A375 (cell line): ENCODE results near the gene RTL9. TPM values are rescaled to one million over a fixed set of nuclear protein-coding genes. Genes with fewer than 3 reads are reported as not detected.

Experiments
- small RNA-seq: library from RNA; depleted of rRNA; stranded (forward); fragments of <200 nt; gene quantifications from one replicate; pipeline ENCODE3, GENCODE V24; 2014
- total RNA-seq: library from RNA; depleted of rRNA; stranded (reverse); fragments of >200 nt; shearing (Covaris generic); gene quantifications from 2 replicates; pipeline ENCODE4 v1.2.3, GENCODE V29; 2014; rRNA removed

RTL9 gene
- 0.11 and 0.23 TPM in 2 replicates for total RNA-seq

DNA sequence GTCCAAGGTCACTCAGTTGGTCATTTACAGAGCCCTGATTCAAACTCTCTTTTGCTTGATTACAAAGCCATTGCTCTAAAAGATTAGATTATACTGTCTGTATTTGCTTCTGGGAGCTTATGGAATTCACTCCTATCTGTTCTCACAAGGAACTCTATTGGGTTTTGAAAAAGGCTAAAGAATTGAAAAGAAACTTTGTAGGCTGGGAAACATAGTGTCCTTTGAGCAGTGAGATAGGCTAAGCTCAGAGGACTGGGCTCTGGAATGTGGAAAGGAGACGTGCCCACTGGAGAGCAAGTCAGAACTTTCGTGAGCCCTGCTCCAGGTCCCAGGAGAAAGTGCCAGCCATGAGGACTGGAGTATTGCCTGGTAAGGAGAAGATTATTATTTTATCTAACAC, at the start of gene RTL9:
Gene RTL9, plus strand, starts transcription at position 301 of the 400 bp plus-strand sequence. CDS start 91,770 bp downstream, outside the sequence.

GRCh38 chrX:110317820-110318663, 40.6 kb upstream of the RTL9 start, which contains the start of gene AMMECR1:
TSS of gene AMMECR1 (minus strand) at chrX:110318085. CDS start at chrX:110318071, 14 bp downstream.

Small RNA genes within 50 kb of the gene (small RNA-seq; reads per million reads assigned to genes)
- not detected for gene GNG5P2

Other genes starting within 250 kb of the RTL9 start
- 6.7 and 8.5 TPM in 2 replicates for gene AMMECR1, start 40.8 kb upstream of the RTL9 start, total RNA-seq